H1 (cell line): ENCODE data around the gene HES2. TPM values are rescaled to one million over a fixed set of nuclear protein-coding genes. Genes with fewer than 3 reads are reported as not detected.

ENCODE experiments used
- CTCF ChIA-PET: fragments of 300-600 bp; sonication (Branson Sonifier 250); formaldehyde crosslinking; loops from one replicate; lab custom pipeline; 2021; ENCODE audit not compliant: partially characterized antibody; lab: Charles Lee
- POLR2A ChIA-PET: fragments of 300-600 bp; sonication (Branson Sonifier 250); formaldehyde crosslinking; loops from one replicate; lab custom pipeline; 2021; ENCODE audit warnings: inconsistent platforms; ENCODE audit not compliant: partially characterized antibody; lab: Charles Lee
- DNase-seq, 2 experiments: peaks; one replicate each; pipeline versions ENCODE4 v3.0.0 to v3.0.0-alpha.2; 2010 to 2022; ENCODE audit warnings: low spot score in 2 of 2, low read depth in 1 of 2, mixed read lengths in 1 of 2
- FAIRE-seq: peaks from 2 replicates; lab custom pipeline; 2011; peaks lifted over from hg19 to GRCh38; lab: Jason Lieb, UNC
- H2AFZ ChIP-seq: 2 replicates; pipeline ENCODE4 v1.8.1; 2012; ENCODE audit warnings: low read length, inconsistent platforms
- H2AK5ac ChIP-seq: 2 replicates; pipeline ENCODE4 v1.6.1; 2013; ENCODE audit warnings: low read depth, low read length
- H2BK120ac ChIP-seq: replicated peaks from 2 replicates; pipeline ENCODE3; 2013; ENCODE audit warnings: low read depth, low read length, inconsistent platforms
- H2BK12ac ChIP-seq: 2 replicates; pipeline ENCODE4 v1.6.1; 2013; ENCODE audit warnings: low read depth, low read length
- H2BK15ac ChIP-seq: 2 replicates; pipeline ENCODE4 v1.6.1; 2013; ENCODE audit warnings: low read length
- H2BK20ac ChIP-seq: 2 replicates; pipeline ENCODE4 v1.6.1; 2013; ENCODE audit warnings: low read length
- H2BK5ac ChIP-seq: 2 replicates; pipeline ENCODE4 v1.6.1; 2013; ENCODE audit warnings: low read depth, low read length
- H3K14ac ChIP-seq: 2 replicates; pipeline ENCODE4 v1.6.1; 2013; ENCODE audit warnings: inconsistent platforms; ENCODE audit not compliant: insufficient read length
- H3K18ac ChIP-seq: 2 replicates; pipeline ENCODE4 v1.6.1; 2013; ENCODE audit warnings: low read length; ENCODE audit errors: extremely low read depth
- H3K23ac ChIP-seq: 2 replicates; pipeline ENCODE4 v1.6.1; 2013; ENCODE audit warnings: inconsistent platforms; ENCODE audit not compliant: insufficient read length
- H3K23me2 ChIP-seq: 2 replicates; pipeline ENCODE4 v1.6.1; 2013; ENCODE audit warnings: low read depth, low read length
- H3K27ac ChIP-seq: 2 replicates; pipeline ENCODE4 v1.6.1; 2011; ENCODE audit warnings: low read depth, low read length, inconsistent platforms
- H3K27me3 ChIP-seq, 4 experiments: replicated peaks in 1 of 4; 1 replicate in 1 of 4; 2 replicates in 3 of 4; pipeline versions ENCODE4 v1.6.1 to v1.8.1; 2011 to 2013; ENCODE audit warnings: low read length in 3 of 4, mild to moderate bottlenecking in 3 of 4, inconsistent platforms in 2 of 4, mixed read lengths in 2 of 4, moderate library complexity in 1 of 4; ENCODE audit not compliant: control insufficient read depth in 3 of 4, insufficient read depth in 3 of 4; ENCODE audit errors: extremely low read depth in 1 of 4
- H3K36me3 ChIP-seq, 4 experiments: 2 replicates each; pipeline versions ENCODE4 v1.6.1 to v1.8.1; 2011 to 2013; ENCODE audit warnings: mild to moderate bottlenecking in 4 of 4, low read length in 3 of 4, moderate library complexity in 2 of 4, control low read depth in 1 of 4, inconsistent platforms in 1 of 4; ENCODE audit not compliant: insufficient read depth in 4 of 4, control insufficient read depth in 2 of 4
- H3K4ac ChIP-seq: replicated peaks from 2 replicates; pipeline ENCODE3; 2013; ENCODE audit warnings: low read length, low read depth, mixed read lengths, inconsistent platforms; ENCODE audit not compliant: insufficient read length
- H3K4me1 ChIP-seq, 4 experiments: replicated peaks in 1 of 4; 1 replicate in 1 of 4; 2 replicates in 3 of 4; pipeline versions ENCODE4 v1.6.1 to v1.8.1; 2011 to 2013; ENCODE audit warnings: low read length in 3 of 4, inconsistent platforms in 2 of 4, mixed read lengths in 1 of 4; ENCODE audit not compliant: insufficient read depth in 4 of 4, control insufficient read depth in 3 of 4
- H3K4me2 ChIP-seq, 2 experiments: 2 replicates each; pipeline versions ENCODE4 v1.6.1 to v1.8.1; 2011 to 2013; ENCODE audit warnings: low read depth in 2 of 2, low read length in 2 of 2, control low read depth in 1 of 2, inconsistent platforms in 1 of 2, mild to moderate bottlenecking in 1 of 2; ENCODE audit not compliant: insufficient read depth in 1 of 2
- H3K4me3 ChIP-seq, 4 experiments: fragments of 200-600, 300-600 bp in 1 of 4; sonication (generic), shearing (Covaris generic), sonication (Bioruptor Twin) in 1 of 4; 2 replicates each; pipeline versions ENCODE4 v1.5.1 to v1.8.1; 2011 to 2016; ENCODE audit warnings: low read length in 4 of 4, low read depth in 3 of 4, control low read depth in 2 of 4, inconsistent platforms in 2 of 4, mild to moderate bottlenecking in 2 of 4, mixed read lengths in 1 of 4, moderate library complexity in 1 of 4; ENCODE audit not compliant: insufficient read depth in 2 of 4; ENCODE audit errors: extremely low read depth in 1 of 4
- H3K56ac ChIP-seq: replicated peaks from 2 replicates; pipeline ENCODE3; 2013; ENCODE audit warnings: low read depth, mild to moderate bottlenecking, mixed read lengths, low read length, inconsistent platforms; ENCODE audit not compliant: insufficient read length
- H3K79me1 ChIP-seq: 2 replicates; pipeline ENCODE4 v1.6.1; 2013; ENCODE audit warnings: low read depth, low read length, control low read depth
- H3K79me2 ChIP-seq, 2 experiments: 2 replicates each; pipeline versions ENCODE4 v1.6.1 to v1.8.1; 2012 to 2013; ENCODE audit warnings: low read length in 2 of 2, mild to moderate bottlenecking in 2 of 2, inconsistent platforms in 1 of 2; ENCODE audit not compliant: insufficient read depth in 2 of 2, control insufficient read depth in 1 of 2
- H3K9ac ChIP-seq, 4 experiments: replicated peaks in 1 of 4; 1 replicate in 1 of 4; 2 replicates in 3 of 4; pipeline versions ENCODE4 v1.6.1 to v1.8.1; 2011 to 2013; ENCODE audit warnings: low read depth in 3 of 4, low read length in 3 of 4, control low read depth in 2 of 4, mild to moderate bottlenecking in 2 of 4, moderate library complexity in 2 of 4, inconsistent platforms in 1 of 4; ENCODE audit errors: extremely low read depth in 1 of 4
- H3K9me3 ChIP-seq, 2 experiments: 2 replicates each; pipeline versions ENCODE4 v1.6.1 to v1.8.1; 2012 to 2013; ENCODE audit warnings: mild to moderate bottlenecking in 2 of 2, moderate library complexity in 2 of 2, control low read depth in 1 of 2, inconsistent platforms in 1 of 2, low read depth in 1 of 2, low read length in 1 of 2, mixed read lengths in 1 of 2; ENCODE audit not compliant: insufficient read depth in 2 of 2
- H4K20me1 ChIP-seq, 2 experiments: replicated peaks in 1 of 2; 2 replicates each; pipeline versions ENCODE3 to v1.8.1; 2011 to 2013; ENCODE audit warnings: inconsistent platforms in 2 of 2, low read length in 2 of 2, mild to moderate bottlenecking in 1 of 2; ENCODE audit not compliant: insufficient read depth in 2 of 2, control insufficient read depth in 1 of 2
- H4K5ac ChIP-seq: 2 replicates; pipeline ENCODE4 v1.6.1; 2013; ENCODE audit warnings: low read length, low read depth, mixed read lengths, inconsistent platforms; ENCODE audit not compliant: insufficient read length
- H4K8ac ChIP-seq: 2 replicates; pipeline ENCODE4 v1.8.0; 2013; ENCODE audit warnings: mild to moderate bottlenecking, moderate library complexity, low read length, inconsistent platforms; ENCODE audit not compliant: insufficient read depth; ENCODE audit errors: extremely low read depth
- H4K91ac ChIP-seq: replicated peaks from 2 replicates; pipeline ENCODE3; 2013; ENCODE audit warnings: low read length, mixed read lengths, inconsistent platforms; ENCODE audit not compliant: insufficient read length
- CTCF ChIP-seq, 3 experiments: IDR thresholded peaks; 1 replicate in 2 of 3; 2 replicates in 1 of 3; pipeline versions ENCODE4 v1.5.1 to v1.6.1; 2011; ENCODE audit warnings: low read length in 3 of 3, mild to moderate bottlenecking in 3 of 3, inconsistent platforms in 2 of 3, low read depth in 1 of 3, moderate library complexity in 1 of 3; ENCODE audit not compliant: insufficient read depth in 1 of 3; ENCODE audit errors: control extremely low read depth in 1 of 3
- KDM4A ChIP-seq: IDR thresholded peaks from one replicate; pipeline ENCODE4 v1.7.1; 2012; ENCODE audit warnings: low read depth, mild to moderate bottlenecking, moderate library complexity, low read length, inconsistent platforms; ENCODE audit not compliant: severe bottlenecking
- PHF8 ChIP-seq: fragments of 200-600 bp; sonication (generic); conservative IDR thresholded peaks from 2 replicates; pipeline ENCODE4 v1.7.1; 2012; ENCODE audit warnings: low read depth, mild to moderate bottlenecking, inconsistent platforms, low read length, moderate library complexity
- RAD21 ChIP-seq, 2 experiments: IDR thresholded peaks in 1 of 2; conservative IDR thresholded peaks in 1 of 2; 2 replicates each; pipeline ENCODE4 v1.6.1; 2011; ENCODE audit warnings: low read depth in 2 of 2, low read length in 2 of 2, improper control_type of control experiment in 1 of 2, inconsistent platforms in 1 of 2, mild to moderate bottlenecking in 1 of 2, moderate library complexity in 1 of 2
- SUZ12 ChIP-seq: fragments of 200-600 bp; sonication (generic); IDR thresholded peaks from 2 replicates; pipeline ENCODE4 v1.6.1; 2012; ENCODE audit warnings: mild to moderate bottlenecking, inconsistent platforms, low read length, moderate library complexity, mixed read lengths
- WGBS, 2 experiments: shearing (Covaris generic) in 1 of 2; methylation state at CpG; one replicate each; pipeline versions ENCODE4 v1.1.6 to v1.1.7; 2013 to 2015; ENCODE audit warnings: low lambda C conversion rate in 2 of 2, mixed read lengths in 2 of 2, inconsistent platforms in 1 of 2, low coverage in 1 of 2, missing lambda C conversion rate in 1 of 2; ENCODE audit not compliant: insufficient replicate concordance in 2 of 2, insufficient coverage in 1 of 2, insufficient read length in 1 of 2; ENCODE audit errors: extremely low coverage in 1 of 2, missing lambda C conversion rate in 1 of 2; 5-methylcytosine and 5-hydroxymethylcytosine counted together
- polyA plus RNA-seq, 7 experiments: library from polyadenylated mRNA; depleted of rRNA in 3 of 7; stranded (reverse) in 5 of 7; unstranded in 2 of 7; fragments of >200 nt in 5 of 7; fragments of 200-250 nt in 2 of 7; gene quantifications; 1 replicate in 5 of 7; 2 replicates in 1 of 7; 4 replicates in 1 of 7; pipeline versions ENCODE4 v1.2.1 to v1.2.3, GENCODE V29; 2011 to 2013; ENCODE audit warnings: missing spikeins in 2 of 7, mixed read lengths in 2 of 7
- total RNA-seq: library from RNA; stranded (reverse); fragmentation: NEBNext Ultra II Directional; extraction: Animal tissue kit (Norgen Biotek cat#: 25700); gene quantifications from 2 replicates; pipeline ENCODE4 v1.2.1, GENCODE V29; 2021

Gene HES2
- total and polyA plus RNA-seq, 2 of the 8 experiments (the other 6 are each of a cell fraction or from before 2014, with no cell fraction given) = 0.15 to 0.53 TPM

DNA sequence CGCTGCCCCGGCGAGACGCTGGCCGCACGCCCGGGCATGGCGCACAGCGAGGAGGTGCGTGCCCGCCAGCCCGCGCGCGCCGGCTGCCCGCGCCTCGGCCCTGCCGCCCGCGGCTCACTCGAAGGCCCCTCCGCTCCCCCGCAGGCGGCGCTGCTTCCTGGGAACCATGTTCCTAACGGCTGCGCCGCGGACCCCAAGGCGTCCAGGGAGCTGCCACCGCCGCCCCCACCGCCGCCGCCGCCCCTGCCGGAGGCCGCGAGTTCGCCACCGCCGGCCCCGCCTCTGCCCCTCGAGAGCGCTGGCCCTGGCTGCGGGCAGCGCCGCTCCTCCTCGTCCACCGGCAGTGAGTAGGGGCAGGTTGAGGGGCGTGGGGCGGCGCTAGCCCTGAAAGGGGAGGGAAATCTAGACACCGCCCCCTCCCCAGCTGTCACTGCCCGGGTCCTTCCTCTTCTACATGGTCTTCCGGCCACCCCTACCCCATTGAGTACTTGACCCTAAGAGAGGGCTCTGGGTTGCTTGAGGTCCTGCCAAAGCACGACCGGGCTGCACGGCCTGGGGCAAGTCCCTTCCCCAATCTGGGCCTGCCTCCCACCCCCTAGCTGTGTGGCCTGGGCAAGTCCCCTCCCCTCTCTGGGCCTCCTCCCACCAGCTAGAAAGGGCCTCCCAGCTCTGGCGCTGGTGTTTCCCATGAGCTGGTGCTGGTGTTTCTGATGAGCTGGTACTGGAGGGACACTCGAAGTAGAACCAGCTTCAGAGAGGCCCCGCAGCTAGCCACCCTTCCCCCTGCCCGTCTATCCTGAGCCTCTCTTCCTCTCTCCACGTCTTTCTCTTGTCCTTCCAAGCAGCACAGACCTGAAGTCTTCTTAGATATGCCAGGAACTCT lies 29.3 kb upstream of the HES2 start:
- H4K20me1 ChIP-seq = peaks cover 0 to 4% of the 10 kb centered on the region in 2 experiments
- no peaks in the 10 kb centered on the region for H3K79me1 ChIP-seq
- H2BK120ac ChIP-seq = no peak overlapping the region
- peak; percentile 93 for FAIRE-seq
- H3K56ac ChIP-seq = no peak overlapping the region
- H3K9ac ChIP-seq = no peak overlapping the region
- H3K23ac ChIP-seq = no peak overlapping the region
- peaks cover 2 to 16% (median 8%) of the 10 kb centered on the region in 4 experiments; a peak in 6 of 7 replicates for H3K27me3 ChIP-seq
- no peaks in the 10 kb centered on the region for H3K79me2 ChIP-seq
- 0 out of 2 replicates have a peak overlapping the region, but pooled peaks have one; percentile 32 for H2BK20ac ChIP-seq
- 3% methylated on average over 18 of the region's 66 CpGs; no CpG with 5 or more reads in 1 of the 2 experiments for WGBS, 2 experiments
- ChIA-PET CTCF (interaction anchor here (0.5 to 16.7 kb wide), 19 partner anchors 8 to 210 kb away, joined by 3 to 168 read pairs (median 8); partner anchors contain the start of genes PLEKHG5 and TNFRSF25), POLR2A (interaction anchor here (0.7 to 12.2 kb wide), 4 partner anchors 14 to 205 kb away, joined by 3 to 123 read pairs (median 9); partner anchors contain the start of genes HES3 and TNFRSF25)
- no peak overlapping the region for H3K14ac ChIP-seq
- H4K91ac ChIP-seq = no peak overlapping the region
- H2BK12ac ChIP-seq = no peak overlapping the region
- peak overlapping the region; percentile 7 to 61 (median 42); a peak in 5 of 8 replicates for H3K4me3 ChIP-seq
- no peak overlapping the region for H2AFZ ChIP-seq
- DNase-seq = peak in 1 of 2 experiments; percentile 86
- no peak overlapping the region for H4K5ac ChIP-seq
- H2BK15ac ChIP-seq = no peak overlapping the region
- no peak overlapping the region for H3K4ac ChIP-seq
- H4K8ac ChIP-seq = peak overlapping the region; percentile 79
- peak overlapping the region; percentile 78 to 79 for H3K4me2 ChIP-seq
- peak overlapping the region; percentile 52; the same call in 1 of the 2 replicates for H3K18ac ChIP-seq
- TF ChIP-seq RAD21 (IDR thresholded peaks at IDR 0.05 in 1 of 2, conservative IDR thresholded peaks at IDR 0.05 in 1 of 2; ENCODE audit: low read depth in 2 of 2, low read length in 2 of 2) = 0 out of 4 replicates have a peak, but pooled peaks of 1 of the 2 experiments have one; percentile 3
- TF ChIP-seq SUZ12 = peak; percentile 21; the same call in 1 of the 2 replicates
- peak in 1 of 3 experiments; percentile 30; a peak in 1 of 4 replicates for TF ChIP-seq CTCF (IDR thresholded peaks at IDR 0.05; ENCODE audit: control extremely low read depth in 1 of 3, insufficient read depth in 1 of 3, low read depth in 1 of 3, low read length in 3 of 3)
- TF ChIP-seq PHF8 = no peak
- TF ChIP-seq KDM4A = peak; percentile 5
- no peaks in the 10 kb centered on the region for H3K36me3 ChIP-seq
- H2AK5ac ChIP-seq = no peak overlapping the region
- no peak overlapping the region for H2BK5ac ChIP-seq
- peaks cover 0 to 28% (median 12%) of the 10 kb centered on the region in 4 experiments; a peak in 6 of 7 replicates for H3K4me1 ChIP-seq
- no peaks in the 10 kb centered on the region; a peak in 1 of 4 replicates for H3K9me3 ChIP-seq
- H3K23me2 ChIP-seq = peaks cover 10% of the 10 kb centered on the region; the same call in 1 of the 2 replicates
- H3K27ac ChIP-seq = no peak overlapping the region
